Measurements from ENCODE around the gene F8. TPM values are rescaled to one million over a fixed set of nuclear protein-coding genes. Genes with fewer than 3 reads are reported as not detected.
A peak's percentile ranks its signal among the peaks of the same experiment; 100 is the strongest.

F8 gene
- total and polyA plus RNA-seq, 2 experiments from 2014 or later = 4.1 to 5.5 TPM

GRCh38 chrX:154815274-154815818 lies 207.2 kb downstream of the F8 start:
- DNase-seq = peak; percentile 12
- Histone ChIP-seq H3K4me3 (no peak overlapping the region), H3K9ac (no peak overlapping the region), H3F3A (ENCODE audit: insufficient read depth) (no peaks in the 10 kb centered on the region), H3K36me3 (ENCODE audit: low read depth) (no peaks in the 10 kb centered on the region), H3K9me3 (ENCODE audit: low read depth) (no peaks in the 10 kb centered on the region), H3K4me2 (ENCODE audit: unreplicated experiment) (no peak overlapping the region), H3K4me1 (ENCODE audit: insufficient read depth) (0 out of 2 replicates have a peak, but pooled peaks cover 3% of the 10 kb centered on the region), H4K20me1 (ENCODE audit: insufficient read depth) (no peaks in the 10 kb centered on the region), H2AFZ (no peak overlapping the region), H3K27ac (no peak overlapping the region), H3K27me3 (replicated peaks; ENCODE audit: insufficient read depth) (no peaks in the 10 kb centered on the region), H3K79me2 (ENCODE audit: insufficient read depth) (no peaks in the 10 kb centered on the region), H3K9me2 (ENCODE audit: insufficient read depth) (no peaks in the 10 kb centered on the region)
- 63 to 67% methylated on average over 5 of the region's 5 CpGs for WGBS, 2 experiments (ENCODE audit: low coverage in 1 of 2, low lambda C conversion rate in 2 of 2, missing lambda C conversion rate in 2 of 2)
- no peak for TF ChIP-seq EZH2phosphoT487 (IDR thresholded peaks at IDR 0.05; ENCODE audit: insufficient read depth, low read depth)
- TF ChIP-seq EZH2 (IDR thresholded peaks at IDR 0.05; ENCODE audit: insufficient read depth, poor library complexity, severe bottlenecking) = no peak
- in situ Hi-C loops (cut with MboI) = no loop called here

GRCh38 chrX:154813801-154814200 lies 208.7 kb downstream of the F8 start:
- Histone ChIP-seq H3K27me3 (replicated peaks; ENCODE audit: insufficient read depth) (no peaks in the 10 kb centered on the region), H3K9ac (no peak overlapping the region), H3K36me3 (ENCODE audit: low read depth) (no peaks in the 10 kb centered on the region), H3K9me2 (ENCODE audit: insufficient read depth) (no peaks in the 10 kb centered on the region), H3K79me2 (ENCODE audit: insufficient read depth) (no peaks in the 10 kb centered on the region), H3K9me3 (ENCODE audit: low read depth) (no peaks in the 10 kb centered on the region), H4K20me1 (ENCODE audit: insufficient read depth) (no peaks in the 10 kb centered on the region), H3K4me2 (ENCODE audit: unreplicated experiment) (no peak overlapping the region), H3K4me3 (no peak overlapping the region), H3F3A (ENCODE audit: insufficient read depth) (no peaks in the 10 kb centered on the region), H3K4me1 (ENCODE audit: insufficient read depth) (0 out of 2 replicates have a peak, but pooled peaks cover 3% of the 10 kb centered on the region), H2AFZ (no peak overlapping the region), H3K27ac (no peak overlapping the region)
- DNase-seq = no peak
- TF ChIP-seq EZH2phosphoT487 (IDR thresholded peaks at IDR 0.05; ENCODE audit: insufficient read depth, low read depth) (no peak), EZH2 (IDR thresholded peaks at IDR 0.05; ENCODE audit: insufficient read depth, poor library complexity, severe bottlenecking) (no peak)
- WGBS, 2 experiments (ENCODE audit: low coverage in 1 of 2, low lambda C conversion rate in 2 of 2, missing lambda C conversion rate in 2 of 2) = 0 to 9% methylated on average over 1 of the region's 1 CpG
- in situ Hi-C loops (cut with MboI) = no loop called here

DNA sequence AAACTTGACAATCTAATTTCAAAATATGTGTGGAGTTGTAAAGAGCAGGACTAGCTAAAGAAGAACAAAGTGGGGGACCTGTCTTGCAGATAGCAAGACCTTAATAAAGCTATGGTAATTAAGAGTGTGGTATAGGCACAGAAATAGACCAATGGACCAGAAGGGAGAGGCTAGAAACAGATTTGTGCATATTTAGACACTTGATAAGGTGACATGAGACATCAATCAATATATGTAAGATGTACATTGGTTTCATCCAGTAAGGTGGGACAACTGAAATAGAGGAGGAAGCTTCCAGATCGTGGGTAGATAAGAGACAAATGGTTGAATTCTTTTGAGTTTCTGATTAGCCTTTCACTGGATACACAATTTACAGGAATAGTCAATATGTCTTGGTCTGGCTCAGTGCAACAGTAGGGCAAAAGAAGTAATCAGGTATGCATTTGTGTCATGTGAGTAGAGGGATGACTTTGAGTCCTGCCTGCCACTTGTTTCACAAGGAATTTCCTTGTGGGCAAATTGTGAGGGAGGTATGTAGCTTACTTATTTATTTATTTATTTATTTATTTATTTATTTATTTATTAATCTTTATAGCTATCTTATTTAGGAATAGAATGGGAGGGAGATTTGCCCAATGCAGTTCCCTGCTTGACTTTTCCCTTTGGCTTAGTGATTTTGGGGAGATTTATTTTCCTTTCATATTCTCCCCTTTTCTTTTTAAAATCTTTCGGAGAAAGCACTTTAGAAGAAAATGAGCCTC lies 210.0 kb downstream of the F8 start:
- no peak overlapping the region for H3K4me2 ChIP-seq (ENCODE audit: unreplicated experiment)
- H3K27ac ChIP-seq = no peak overlapping the region
- 0 out of 2 replicates have a peak, but pooled peaks cover 3% of the 10 kb centered on the region for H3K4me1 ChIP-seq (ENCODE audit: insufficient read depth)
- no peaks in the 10 kb centered on the region for H3K79me2 ChIP-seq (ENCODE audit: insufficient read depth)
- no peak overlapping the region for H3K9ac ChIP-seq
- in situ Hi-C loops (cut with MboI) = no loop called here
- no peak overlapping the region for H2AFZ ChIP-seq
- DNase-seq = no peak
- WGBS, 2 experiments (ENCODE audit: low coverage in 1 of 2, low lambda C conversion rate in 2 of 2, missing lambda C conversion rate in 2 of 2) = 48 to 57% methylated on average over 2 of the region's 2 CpGs
- H4K20me1 ChIP-seq (ENCODE audit: insufficient read depth) = no peaks in the 10 kb centered on the region
- H3K27me3 ChIP-seq (replicated peaks; ENCODE audit: insufficient read depth) = no peaks in the 10 kb centered on the region
- H3F3A ChIP-seq (ENCODE audit: insufficient read depth) = no peaks in the 10 kb centered on the region
- TF ChIP-seq EZH2phosphoT487 (IDR thresholded peaks at IDR 0.05; ENCODE audit: insufficient read depth, low read depth) = no peak
- TF ChIP-seq EZH2 (IDR thresholded peaks at IDR 0.05; ENCODE audit: insufficient read depth, poor library complexity, severe bottlenecking) = no peak
- H3K9me3 ChIP-seq (ENCODE audit: low read depth) = no peaks in the 10 kb centered on the region
- no peaks in the 10 kb centered on the region for H3K36me3 ChIP-seq (ENCODE audit: low read depth)
- H3K4me3 ChIP-seq = no peak overlapping the region
- H3K9me2 ChIP-seq (ENCODE audit: insufficient read depth) = no peaks in the 10 kb centered on the region

DNA sequence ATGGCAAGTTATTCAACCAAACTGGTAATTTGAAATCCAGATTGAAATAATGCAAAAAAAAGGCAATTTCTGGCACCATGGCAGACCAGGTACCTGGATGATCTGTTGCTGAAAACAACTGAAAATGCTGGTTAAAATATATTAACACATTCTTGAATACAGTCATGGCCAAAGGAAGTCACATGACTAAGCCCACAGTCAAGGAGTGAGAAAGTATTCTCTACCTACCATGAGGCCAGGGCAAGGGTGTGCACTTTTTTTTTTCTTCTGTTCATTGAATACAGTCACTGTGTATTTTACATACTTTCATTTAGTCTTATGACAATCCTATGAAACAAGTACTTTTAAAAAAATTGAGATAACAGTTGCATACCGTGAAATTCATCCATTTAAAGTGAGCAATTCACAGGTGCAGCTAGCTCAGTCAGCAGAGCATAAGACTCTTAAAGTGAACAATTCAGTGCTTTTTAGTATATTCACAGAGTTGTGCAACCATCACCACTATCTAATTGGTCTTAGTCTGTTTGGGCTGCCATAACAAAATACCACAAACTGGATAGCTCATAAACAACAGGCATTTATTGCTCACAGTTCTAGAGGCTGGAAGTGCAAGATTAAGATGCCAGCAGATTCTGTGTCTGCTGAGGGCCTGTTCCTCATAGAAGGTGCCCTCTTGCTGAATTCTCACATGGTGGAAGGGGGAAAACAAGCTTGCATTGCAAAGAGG lies 212.4 kb downstream of the F8 start:
- DNase-seq = peak; percentile 8
- Histone ChIP-seq H3K27me3 (replicated peaks; ENCODE audit: insufficient read depth) (no peaks in the 10 kb centered on the region), H4K20me1 (ENCODE audit: insufficient read depth) (no peaks in the 10 kb centered on the region), H3K27ac (no peak overlapping the region), H3K4me2 (ENCODE audit: unreplicated experiment) (no peak overlapping the region), H3K4me1 (ENCODE audit: insufficient read depth) (0 out of 2 replicates have a peak, but pooled peaks cover 1% of the 10 kb centered on the region), H3K9me3 (ENCODE audit: low read depth) (no peaks in the 10 kb centered on the region), H3K9me2 (ENCODE audit: insufficient read depth) (no peaks in the 10 kb centered on the region), H3F3A (ENCODE audit: insufficient read depth) (no peaks in the 10 kb centered on the region), H3K4me3 (no peak overlapping the region), H3K36me3 (ENCODE audit: low read depth) (no peaks in the 10 kb centered on the region), H2AFZ (no peak overlapping the region), H3K79me2 (ENCODE audit: insufficient read depth) (no peaks in the 10 kb centered on the region), H3K9ac (no peak overlapping the region)
- TF ChIP-seq EZH2 (IDR thresholded peaks at IDR 0.05; ENCODE audit: insufficient read depth, poor library complexity, severe bottlenecking) (no peak), EZH2phosphoT487 (IDR thresholded peaks at IDR 0.05; ENCODE audit: insufficient read depth, low read depth) (no peak)
- 83 to 100% methylated on average over 1 of the region's 1 CpG for WGBS, 2 experiments (ENCODE audit: low coverage in 1 of 2, low lambda C conversion rate in 2 of 2, missing lambda C conversion rate in 2 of 2)
- in situ Hi-C loops (cut with MboI) = no loop called here
